Kidney epithelial cell (primary cell): ENCODE measurements around the gene RAG2. TPM values are rescaled to one million over a fixed set of nuclear protein-coding genes. Genes with fewer than 3 reads are reported as not detected.

ENCODE experiments used
- DNase-seq: peaks from one replicate; pipeline ENCODE4 v3.0.0-alpha.2; 2010; ENCODE audit warnings: low read depth
- H3K27me3 ChIP-seq: 2 replicates; pipeline ENCODE4 v1.6.0; 2011; ENCODE audit warnings: low read length; ENCODE audit not compliant: control insufficient read depth, insufficient read depth
- H3K36me3 ChIP-seq: 2 replicates; pipeline ENCODE4 v1.5.1; 2011; ENCODE audit warnings: low read length; ENCODE audit not compliant: control insufficient read depth, insufficient read depth
- H3K4me3 ChIP-seq: 2 replicates; pipeline ENCODE4 v1.5.1; 2011; ENCODE audit warnings: low read depth, mild to moderate bottlenecking, control low read depth, low read length
- total RNA-seq: library from RNA; depleted of rRNA; stranded (reverse); fragments of >200 nt; gene quantifications from 2 replicates; pipeline ENCODE4 v1.2.3, GENCODE V29; 2015
- TF ChIP-seq, protein P1 (sequence below): IDR thresholded peaks from 2 replicates; pipeline ENCODE4 v1.5.1; 2011; ENCODE audit warnings: mild to moderate bottlenecking, moderate library complexity, low read length, control low read depth, inconsistent platforms; ENCODE audit not compliant: insufficient read depth, poor library complexity, severe bottlenecking

RAG2 gene
- total RNA-seq, 1 donor from 2014 or later: not detected

DNA sequence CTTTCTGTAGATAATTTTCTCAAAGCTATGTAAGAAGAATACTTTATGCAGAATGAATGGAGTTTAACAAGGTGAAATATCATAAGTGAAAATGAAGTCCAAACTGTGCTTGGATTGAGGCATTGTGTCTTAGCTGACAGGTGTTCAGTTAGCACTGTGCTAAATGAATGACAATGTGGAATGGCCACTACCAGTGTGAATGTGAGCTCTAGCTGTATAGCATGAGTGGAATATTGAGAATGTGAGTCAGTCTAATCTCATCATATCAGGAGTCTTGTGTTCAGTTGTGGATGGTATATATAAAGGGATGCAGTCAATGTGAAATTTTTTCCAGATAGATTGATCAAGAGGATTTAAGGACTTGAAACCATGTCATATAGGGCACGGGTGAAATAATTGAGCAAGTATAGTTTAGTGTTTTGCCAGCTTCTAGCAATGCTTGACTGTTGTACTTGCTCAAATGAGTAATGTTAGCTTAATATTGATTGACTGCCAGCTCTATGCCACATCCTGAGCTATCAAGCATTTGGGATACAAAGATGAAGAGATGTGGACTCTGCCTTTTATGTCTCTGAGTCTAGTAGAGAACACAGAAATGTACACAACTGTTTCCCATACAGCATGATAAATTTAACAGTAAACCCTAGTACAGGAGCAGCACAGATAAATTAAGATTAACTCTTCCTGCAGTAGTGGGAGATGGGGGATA lies 10.6 kb upstream of the RAG2 start:
- Histone ChIP-seq H3K4me3 (no peak overlapping the region), H3K27me3 (no peaks in the 10 kb centered on the region), H3K36me3 (no peaks in the 10 kb centered on the region)
- TF ChIP-seq, protein P1, sequence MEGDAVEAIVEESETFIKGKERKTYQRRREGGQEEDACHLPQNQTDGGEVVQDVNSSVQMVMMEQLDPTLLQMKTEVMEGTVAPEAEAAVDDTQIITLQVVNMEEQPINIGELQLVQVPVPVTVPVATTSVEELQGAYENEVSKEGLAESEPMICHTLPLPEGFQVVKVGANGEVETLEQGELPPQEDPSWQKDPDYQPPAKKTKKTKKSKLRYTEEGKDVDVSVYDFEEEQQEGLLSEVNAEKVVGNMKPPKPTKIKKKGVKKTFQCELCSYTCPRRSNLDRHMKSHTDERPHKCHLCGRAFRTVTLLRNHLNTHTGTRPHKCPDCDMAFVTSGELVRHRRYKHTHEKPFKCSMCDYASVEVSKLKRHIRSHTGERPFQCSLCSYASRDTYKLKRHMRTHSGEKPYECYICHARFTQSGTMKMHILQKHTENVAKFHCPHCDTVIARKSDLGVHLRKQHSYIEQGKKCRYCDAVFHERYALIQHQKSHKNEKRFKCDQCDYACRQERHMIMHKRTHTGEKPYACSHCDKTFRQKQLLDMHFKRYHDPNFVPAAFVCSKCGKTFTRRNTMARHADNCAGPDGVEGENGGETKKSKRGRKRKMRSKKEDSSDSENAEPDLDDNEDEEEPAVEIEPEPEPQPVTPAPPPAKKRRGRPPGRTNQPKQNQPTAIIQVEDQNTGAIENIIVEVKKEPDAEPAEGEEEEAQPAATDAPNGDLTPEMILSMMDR: no peak
- no peak for DNase-seq

DNA sequence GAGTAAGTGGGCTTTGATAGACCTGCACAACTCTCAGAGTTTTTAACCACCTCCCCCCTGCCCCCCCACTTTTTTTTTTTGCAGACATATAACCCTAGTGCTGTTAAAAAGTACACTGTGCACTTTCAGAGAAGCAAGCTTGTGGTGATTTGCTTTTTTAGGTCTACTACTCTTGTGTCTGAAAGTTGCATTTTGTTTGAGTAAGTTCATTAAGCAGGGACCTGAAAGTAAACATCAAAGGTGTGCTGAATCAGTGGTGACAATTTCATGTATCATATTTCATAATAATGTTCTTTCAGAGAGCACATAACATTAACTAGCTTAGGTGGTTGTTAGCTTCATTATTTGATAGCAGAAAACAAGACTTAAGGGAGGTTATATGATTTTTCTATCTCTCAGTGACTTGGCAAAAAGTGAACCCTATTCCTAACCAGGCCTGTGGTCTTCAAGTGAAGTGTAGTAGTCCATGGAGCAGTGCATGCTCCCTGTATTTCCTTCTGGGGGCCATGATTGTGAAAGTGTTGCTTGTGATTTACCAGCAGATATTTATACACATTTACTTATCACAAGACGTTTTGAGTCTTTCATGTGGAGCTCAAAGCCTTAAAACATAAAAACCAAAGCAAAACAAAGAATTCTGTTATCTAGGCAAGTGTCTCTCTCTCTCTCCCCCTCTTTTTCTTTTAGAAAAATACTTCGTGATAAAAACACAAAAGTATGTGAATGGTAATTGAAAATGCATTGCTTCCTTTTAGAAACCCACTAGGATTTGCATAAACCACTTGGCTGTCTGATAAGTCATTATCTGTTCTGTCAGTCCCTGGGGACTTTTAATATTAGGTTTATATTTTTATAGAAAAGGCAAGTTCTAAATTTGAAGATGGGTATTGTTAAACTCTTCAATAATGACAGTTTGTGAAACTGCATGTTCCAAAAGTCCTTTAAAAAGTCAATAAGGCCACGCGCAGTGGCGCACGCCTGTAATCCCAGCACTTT lies 7.5 kb upstream of the RAG2 start:
- Histone ChIP-seq H3K36me3 (no peaks in the 10 kb centered on the region), H3K4me3 (no peak overlapping the region), H3K27me3 (no peaks in the 10 kb centered on the region)
- TF ChIP-seq, protein P1: no peak
- no peak for DNase-seq

DNA sequence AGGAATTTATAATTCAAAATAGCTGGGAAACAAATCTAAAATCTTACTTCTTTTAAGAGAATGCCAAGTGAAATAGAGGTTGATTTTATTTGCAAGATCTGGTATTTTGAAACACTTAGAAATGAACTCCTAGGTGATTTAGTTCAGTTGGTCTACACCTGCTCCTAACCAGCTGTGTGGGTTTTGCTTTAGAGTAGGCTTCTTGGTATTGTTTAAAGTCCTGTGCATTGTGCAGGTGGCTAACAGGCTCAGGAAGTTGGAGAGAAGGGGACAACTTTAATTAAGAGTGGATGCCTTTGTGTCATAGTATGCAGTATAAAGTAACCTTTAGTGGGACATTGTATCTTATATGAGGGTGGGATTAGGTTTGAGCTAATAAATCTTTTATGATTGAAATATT lies 4.1 kb upstream of the RAG2 start:
- TF ChIP-seq, protein P1: no peak
- no peak for DNase-seq
- Histone ChIP-seq H3K4me3 (no peak overlapping the region), H3K36me3 (no peaks in the 10 kb centered on the region), H3K27me3 (no peaks in the 10 kb centered on the region)

DNA sequence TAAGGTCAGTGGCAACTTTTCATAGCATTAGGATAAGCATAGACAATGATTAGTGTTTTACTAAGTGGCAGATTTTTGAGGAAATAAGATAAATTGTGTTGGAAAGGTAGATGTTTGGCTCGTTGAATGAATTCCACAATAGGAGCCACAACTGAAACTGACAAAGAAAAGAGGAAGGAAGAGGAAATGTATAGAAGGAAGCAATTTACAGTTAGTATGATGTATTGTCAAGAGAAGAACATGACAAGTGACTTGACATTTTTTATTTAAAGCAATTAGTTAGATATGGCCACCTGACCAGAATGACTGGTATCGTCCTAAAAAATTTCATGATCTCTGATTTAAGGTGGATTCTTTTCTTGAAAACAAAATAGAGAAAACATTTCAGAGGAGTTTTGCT lies 3.1 kb upstream of the RAG2 start:
- H3K4me3 ChIP-seq: no peak overlapping the region
- DNase-seq: no peak
- H3K27me3 ChIP-seq: no peaks in the 10 kb centered on the region
- TF ChIP-seq, protein P1: no peak
- no peaks in the 10 kb centered on the region for H3K36me3 ChIP-seq

DNA sequence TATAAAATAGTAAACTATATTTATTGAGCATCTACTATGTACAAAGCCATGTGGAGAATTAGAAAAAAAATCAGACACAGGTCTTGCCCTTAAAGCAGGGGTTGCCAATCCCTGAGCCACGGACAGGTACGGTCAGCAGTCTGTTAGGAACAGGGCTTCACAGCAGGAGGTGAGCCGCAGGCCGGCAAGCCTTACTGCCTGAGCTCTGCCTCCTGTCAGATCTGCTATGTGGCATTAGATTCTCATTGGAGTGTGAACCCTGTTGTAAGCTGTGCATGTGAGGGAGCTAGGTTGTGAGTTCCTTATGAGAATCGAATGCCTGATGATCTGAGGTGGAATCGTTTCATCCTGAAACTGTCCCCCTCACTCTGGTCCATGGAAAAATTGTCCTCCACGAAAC lies 2.1 kb upstream of the RAG2 start:
- no peaks in the 10 kb centered on the region for H3K27me3 ChIP-seq
- TF ChIP-seq, protein P1: no peak
- no peak for DNase-seq
- no peaks in the 10 kb centered on the region for H3K36me3 ChIP-seq
- no peak overlapping the region for H3K4me3 ChIP-seq
